COR-L47 (cell line): ENCODE results near the gene TIPRL.

Source experiments
- DNase-seq: peaks from one replicate; lab custom pipeline; 2025; lab: John Stamatoyannopoulos, UW

The TIPRL gene

GRCh38 chr1:168216171-168216570, 37.4 kb downstream of the TIPRL start:
- DNase-seq = no peak

- no peak for DNase-seq
Observed at GRCh38 chr1:168217664-168218063, 38.9 kb downstream of the TIPRL start.

GRCh38 chr1:168218658-168219057, 39.9 kb downstream of the TIPRL start:
- no peak for DNase-seq

- DNase-seq = no peak
Observed at GRCh38 chr1:168220470-168220871, 41.7 kb downstream of the TIPRL start.

DNA sequence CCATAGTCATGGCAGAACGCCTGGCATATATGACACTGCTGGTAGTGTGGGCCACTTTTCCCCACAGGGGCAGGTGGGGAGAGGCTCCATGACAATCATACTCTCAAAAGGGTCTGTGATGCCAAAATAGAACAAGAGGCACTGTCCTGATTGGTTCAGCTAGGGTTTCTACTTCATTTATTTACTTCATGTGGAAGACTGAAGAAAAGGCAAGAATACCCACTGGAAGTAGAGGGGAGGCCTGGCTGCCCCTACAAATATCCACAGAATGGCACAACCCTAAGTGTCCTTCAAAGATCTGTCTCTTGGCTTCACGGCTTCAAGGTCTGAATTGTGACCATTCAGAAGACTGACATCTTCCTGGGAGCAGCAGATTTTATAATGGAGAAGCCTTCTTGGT, 42.5 kb downstream of the TIPRL start:
- DNase-seq = no peak

- no peak for DNase-seq
Observed at GRCh38 chr1:168223261-168223660, 44.5 kb downstream of the TIPRL start.

DNA sequence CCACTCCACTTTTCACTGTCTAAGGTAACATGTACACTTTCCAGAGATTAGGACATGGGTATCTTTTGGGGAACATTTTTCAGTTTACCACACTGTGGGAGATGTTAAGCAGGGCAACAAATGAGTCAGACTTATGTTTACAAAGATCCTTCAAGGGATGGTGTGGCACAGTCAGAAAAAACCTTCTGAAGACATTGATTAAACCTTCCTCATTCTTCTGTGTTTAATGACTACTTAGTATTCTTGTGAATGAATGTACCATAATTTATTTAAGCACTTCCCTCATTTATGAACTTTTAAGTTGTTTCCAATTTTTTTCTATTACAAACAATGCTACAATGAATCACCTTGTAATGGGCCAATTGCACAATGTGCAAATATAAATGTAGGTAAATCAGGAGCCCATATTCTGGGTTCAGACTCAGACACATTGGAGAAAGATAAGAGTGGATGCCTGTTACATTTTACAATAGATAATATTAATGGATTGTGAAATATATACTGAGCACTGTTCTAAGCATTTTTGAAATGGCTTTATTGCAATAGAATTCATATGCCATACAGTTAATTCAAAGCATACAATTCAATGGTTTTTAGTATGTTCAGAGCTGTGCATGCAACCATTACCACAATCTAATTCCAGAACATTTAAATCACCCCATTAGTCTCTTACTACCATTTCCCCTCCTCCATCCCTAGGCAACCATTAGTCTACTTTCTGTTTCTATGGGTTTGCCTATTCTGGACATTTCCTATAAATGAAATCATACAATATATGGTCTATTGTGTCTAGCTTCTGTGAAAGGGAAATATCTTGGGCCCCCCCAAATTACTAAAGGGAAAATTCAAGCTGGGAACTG, 45.1 kb downstream of the TIPRL start:
- no peak for DNase-seq

DNA sequence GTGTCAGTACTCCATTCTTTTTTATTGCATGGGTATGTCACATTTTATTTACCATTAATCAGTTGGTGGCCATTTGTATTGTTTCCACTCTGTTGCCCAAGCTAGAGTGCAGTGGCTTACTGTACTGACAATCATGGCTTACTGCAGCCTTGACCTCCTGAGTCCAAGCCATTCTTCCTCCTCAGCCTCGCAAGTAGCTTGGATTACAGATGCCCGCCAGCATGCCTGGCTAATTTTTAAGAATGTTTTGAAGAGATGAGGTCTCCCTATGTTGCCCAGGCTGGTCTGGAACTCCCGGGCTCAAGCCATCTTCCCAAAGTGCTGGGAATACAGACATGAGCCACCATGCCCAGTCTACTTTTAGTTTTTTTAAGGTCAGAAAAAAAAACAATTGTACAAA, 46.2 kb downstream of the TIPRL start:
- no peak for DNase-seq

GRCh38 chr1:168225476-168226190, 46.9 kb downstream of the TIPRL start, which contains the start of gene SFT2D2:
SFT2D2 (plus strand) TSS chr1:168226004; CDS start chr1:168226080, 76 bp downstream.
- DNase-seq = peak; percentile 82

- DNase-seq = no peak
Observed at GRCh38 chr1:168227620-168228019, 48.9 kb downstream of the TIPRL start.

DNA sequence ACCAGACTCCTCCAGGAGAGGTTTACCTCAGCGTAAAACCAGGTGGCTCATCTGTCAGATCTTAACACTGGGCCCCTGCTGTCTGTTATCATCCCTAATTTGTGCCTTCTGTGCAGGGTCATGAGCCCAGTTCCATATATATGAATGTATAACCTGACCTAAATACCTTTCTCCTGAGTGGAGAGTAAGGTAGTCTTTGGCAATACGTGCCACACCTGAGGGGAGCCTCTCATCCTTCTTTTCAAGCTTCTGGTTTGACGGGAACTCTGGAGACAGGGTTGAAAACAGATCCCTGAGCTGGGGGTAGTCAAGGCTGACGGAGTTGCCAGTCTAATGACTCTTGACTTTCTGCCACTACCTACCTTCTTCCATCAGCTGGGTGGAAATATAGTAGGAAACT, 51.1 kb downstream of the TIPRL start:
- DNase-seq = no peak

DNA sequence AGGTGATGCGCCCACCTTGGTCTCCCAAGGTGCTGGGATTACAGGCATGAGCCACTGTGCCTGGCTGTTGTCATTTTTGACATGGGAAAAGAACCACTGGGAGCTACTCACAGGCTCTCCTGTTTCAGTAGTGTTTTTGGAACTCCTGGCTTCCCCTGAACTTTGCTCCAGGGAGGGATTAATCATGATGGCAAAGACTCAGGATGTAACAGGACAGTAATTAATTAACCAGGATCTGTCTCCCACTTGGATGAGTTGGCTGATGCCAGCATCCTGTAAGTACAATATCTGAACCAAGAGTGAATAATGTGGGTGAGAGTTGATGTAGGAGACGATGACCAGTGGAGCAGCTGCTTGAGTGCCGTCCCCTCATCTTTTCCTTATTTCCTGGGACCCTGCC, 51.9 kb downstream of the TIPRL start:
- DNase-seq = no peak

DNA sequence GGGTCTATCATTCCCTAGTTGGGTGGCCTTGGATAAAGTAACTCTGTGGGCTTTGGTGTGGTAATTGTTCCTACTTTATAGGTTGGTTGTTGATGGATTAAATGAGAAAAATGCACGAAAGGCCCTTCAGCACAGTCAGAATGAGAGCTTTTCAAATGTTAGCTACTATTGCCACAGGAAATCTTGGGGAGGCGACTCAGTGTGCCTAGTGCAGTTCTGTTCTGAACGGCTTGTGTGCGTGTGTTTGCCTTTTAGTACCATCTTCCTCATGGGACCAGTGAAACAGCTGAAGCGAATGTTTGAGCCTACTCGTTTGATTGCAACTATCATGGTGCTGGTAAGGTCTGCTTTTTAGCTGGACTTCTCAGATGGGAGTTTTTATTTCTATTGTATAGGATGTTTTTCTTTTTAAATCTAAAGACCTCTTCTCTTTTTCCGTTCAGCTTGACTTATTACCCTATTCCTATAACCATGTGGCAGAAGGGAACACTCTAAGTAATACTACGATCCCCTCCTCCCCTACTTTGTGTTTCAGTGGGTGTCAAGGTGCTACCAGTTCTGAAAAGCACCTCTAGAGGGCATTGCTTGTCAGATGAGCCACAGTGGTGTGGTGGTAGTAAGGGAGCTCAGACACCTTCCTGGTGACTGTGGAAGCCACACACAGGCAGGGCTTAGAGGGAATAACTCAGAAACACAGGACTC, 56.2 kb downstream of the TIPRL start:
- DNase-seq = peak; percentile 29

GRCh38 chr1:168235548-168235885, 56.8 kb downstream of the TIPRL start:
- no peak for DNase-seq

- DNase-seq = no peak
Observed at GRCh38 chr1:168235937-168236336, 57.2 kb downstream of the TIPRL start.

DNA sequence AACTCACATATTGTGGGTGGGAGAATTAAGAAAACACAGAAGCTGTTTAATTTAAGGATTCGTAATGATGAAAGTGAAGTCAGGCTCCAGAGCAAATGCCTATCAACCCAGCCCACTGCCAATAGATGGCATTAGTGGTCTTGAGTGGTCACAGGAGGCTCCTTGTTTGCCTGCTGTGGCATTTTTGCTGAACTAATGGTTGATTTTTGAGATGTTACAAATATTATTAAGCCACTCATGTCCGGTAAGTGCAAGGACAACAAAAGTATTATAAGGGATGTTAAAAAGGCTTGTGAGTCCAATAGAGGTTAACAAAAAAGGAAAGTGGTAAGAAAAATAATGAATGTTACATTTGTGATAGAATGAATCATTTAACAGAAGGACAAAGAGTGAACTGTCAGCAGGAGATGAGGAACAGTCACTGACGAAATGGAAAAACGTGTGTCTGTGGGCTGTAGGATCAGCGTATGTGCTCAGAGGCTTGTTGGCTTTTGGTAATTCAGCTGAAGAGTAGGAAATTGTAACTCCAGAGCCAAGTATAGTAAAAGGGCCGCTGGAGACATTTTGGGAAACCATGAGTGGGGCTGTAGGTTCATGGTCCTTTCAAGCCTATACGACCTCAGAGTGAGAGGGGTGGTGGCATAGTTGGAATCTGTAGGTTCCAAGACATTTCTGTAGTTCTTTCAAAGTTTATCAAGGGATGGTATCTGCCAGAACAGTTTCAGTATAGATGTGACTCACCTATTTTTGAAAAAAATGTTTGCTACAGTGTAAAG, 58.3 kb downstream of the TIPRL start:
- DNase-seq = no peak

GRCh38 chr1:168243198-168243597, 64.4 kb downstream of the TIPRL start:
- DNase-seq = peak; percentile 38

GRCh38 chr1:168243636-168244212, 65.0 kb downstream of the TIPRL start:
- peak; percentile 6 for DNase-seq

DNA sequence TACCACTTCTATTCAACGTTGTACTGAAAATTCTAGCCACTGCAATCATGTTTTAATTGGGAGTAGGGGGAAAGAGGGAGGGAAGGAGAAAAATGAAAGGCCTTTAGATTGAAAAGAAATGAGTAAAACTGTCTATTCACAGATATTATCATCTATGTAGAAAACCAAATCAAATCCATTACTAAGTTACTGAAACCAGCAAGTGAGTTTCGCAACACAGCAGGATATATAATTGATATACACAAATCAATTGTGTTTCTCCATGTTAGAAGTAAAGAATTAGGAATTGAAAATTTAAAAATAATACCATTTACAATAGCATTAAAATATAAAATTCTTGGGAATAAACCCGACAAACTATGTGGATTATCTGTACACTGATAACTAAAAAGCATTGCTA, 66.3 kb downstream of the TIPRL start:
- no peak for DNase-seq

- no peak for DNase-seq
Observed at GRCh38 chr1:168246506-168246905, 67.7 kb downstream of the TIPRL start.
